ENCODE data around the gene POU2AF2. TPM values are rescaled to one million over a fixed set of nuclear protein-coding genes. Genes with fewer than 3 reads are reported as not detected.

POU2AF2 gene
- total RNA-seq, 1 experiment from 2014 or later: not detected

DNA sequence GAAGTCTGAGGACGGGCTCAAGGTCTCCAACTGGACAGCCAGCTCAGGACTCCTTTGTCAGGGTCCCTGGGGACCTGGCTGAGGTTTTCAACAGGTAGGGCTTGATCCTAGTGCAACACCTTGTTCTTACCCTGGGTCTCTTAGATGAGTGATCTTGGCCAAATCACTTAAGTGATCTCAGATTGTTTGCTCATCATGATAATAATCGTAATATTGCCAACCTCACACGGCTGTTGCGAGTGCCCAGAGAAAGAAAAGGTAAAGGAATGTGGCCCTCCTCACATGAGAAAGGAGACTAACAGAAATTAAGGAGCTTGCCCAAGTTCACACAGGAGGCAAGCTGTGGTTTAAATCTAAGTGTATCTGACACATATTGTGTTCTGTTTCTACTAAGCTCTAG is 81.3 kb downstream of the POU2AF2 start:
- H3K9me3 ChIP-seq (ENCODE audit: insufficient read depth, low read depth): no peaks in the 10 kb centered on the region
- ChIA-PET CTCF (interaction anchor here (0.6 to 1.3 kb wide), 2 partner anchors 117 to 119 kb away, joined by 3 read pairs; no protein-coding TSS in a partner anchor), POLR2A (ENCODE audit: unreplicated experiment) (interaction anchor here (0.5 kb wide), 1 partner anchor 23 kb away, joined by 3 read pairs; no protein-coding TSS in a partner anchor)
- peaks cover 54% of the 10 kb centered on the region for H3K4me1 ChIP-seq (replicated peaks; ENCODE audit: insufficient read depth)
- no peak overlapping the region for H3K4me2 ChIP-seq
- H3F3A ChIP-seq (ENCODE audit: insufficient read depth, low read depth): peaks cover 19% of the 10 kb centered on the region
- no peak overlapping the region for H3K27ac ChIP-seq
- H3K36me3 ChIP-seq (ENCODE audit: low read depth): no peaks in the 10 kb centered on the region
- DNase-seq: peak in 1 of 2 experiments; percentile 52
- no peak overlapping the region for H3K4me3 ChIP-seq
- H4K20me1 ChIP-seq (ENCODE audit: insufficient read depth): no peaks in the 10 kb centered on the region
- no peak overlapping the region for H2AFZ ChIP-seq
- H3K9me2 ChIP-seq (ENCODE audit: insufficient read depth): no peaks in the 10 kb centered on the region
- no TSS peak for BruUV-seq (replicated peaks)
- H3K27me3 ChIP-seq (ENCODE audit: insufficient read depth, low read depth): no peaks in the 10 kb centered on the region
- no peaks in the 10 kb centered on the region for H3K79me2 ChIP-seq (ENCODE audit: low read depth)
- TF ChIP-seq, protein P1, sequence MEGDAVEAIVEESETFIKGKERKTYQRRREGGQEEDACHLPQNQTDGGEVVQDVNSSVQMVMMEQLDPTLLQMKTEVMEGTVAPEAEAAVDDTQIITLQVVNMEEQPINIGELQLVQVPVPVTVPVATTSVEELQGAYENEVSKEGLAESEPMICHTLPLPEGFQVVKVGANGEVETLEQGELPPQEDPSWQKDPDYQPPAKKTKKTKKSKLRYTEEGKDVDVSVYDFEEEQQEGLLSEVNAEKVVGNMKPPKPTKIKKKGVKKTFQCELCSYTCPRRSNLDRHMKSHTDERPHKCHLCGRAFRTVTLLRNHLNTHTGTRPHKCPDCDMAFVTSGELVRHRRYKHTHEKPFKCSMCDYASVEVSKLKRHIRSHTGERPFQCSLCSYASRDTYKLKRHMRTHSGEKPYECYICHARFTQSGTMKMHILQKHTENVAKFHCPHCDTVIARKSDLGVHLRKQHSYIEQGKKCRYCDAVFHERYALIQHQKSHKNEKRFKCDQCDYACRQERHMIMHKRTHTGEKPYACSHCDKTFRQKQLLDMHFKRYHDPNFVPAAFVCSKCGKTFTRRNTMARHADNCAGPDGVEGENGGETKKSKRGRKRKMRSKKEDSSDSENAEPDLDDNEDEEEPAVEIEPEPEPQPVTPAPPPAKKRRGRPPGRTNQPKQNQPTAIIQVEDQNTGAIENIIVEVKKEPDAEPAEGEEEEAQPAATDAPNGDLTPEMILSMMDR (conservative IDR thresholded peaks at IDR 0.05): no peak
- no peak for TF ChIP-seq EZH2 (IDR thresholded peaks at IDR 0.05; ENCODE audit: low read depth)
- intact Hi-C loops (cut with micrococcal nuclease; ENCODE audit: unreplicated experiment): no loop called here

DNA sequence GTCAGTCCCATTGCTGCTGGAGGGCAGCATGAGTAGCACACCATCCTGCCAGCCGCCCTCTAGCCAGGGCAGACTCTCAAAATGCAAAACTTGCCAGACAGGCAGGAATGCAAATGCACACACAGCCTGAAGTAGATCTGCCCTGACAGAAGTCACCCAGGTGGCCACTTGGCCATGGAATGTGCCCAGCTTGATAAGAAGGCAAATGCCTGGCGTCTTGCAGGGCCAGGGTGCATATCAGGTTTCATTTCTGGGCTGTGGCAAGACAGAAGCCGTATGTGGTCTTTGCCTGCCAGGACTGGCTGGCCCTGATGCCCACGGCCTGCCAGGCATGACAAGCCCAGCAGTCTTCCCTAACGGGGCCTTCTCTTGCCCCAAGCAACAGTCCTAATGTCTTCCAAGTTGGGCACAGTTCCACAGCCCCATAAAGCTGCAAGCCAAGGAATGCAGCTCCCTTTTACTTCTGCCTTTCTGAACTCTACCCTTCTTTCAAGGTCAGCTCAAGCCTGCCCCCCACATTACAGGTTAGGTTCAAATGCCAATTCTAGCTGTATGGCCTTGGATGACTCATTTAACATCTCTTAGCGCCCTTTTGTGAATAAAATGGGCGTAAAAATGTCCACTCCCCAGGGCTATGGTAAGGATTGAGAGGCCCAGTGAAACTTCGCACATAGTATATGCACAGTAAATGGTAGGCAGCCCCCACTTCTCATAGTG is 82.5 kb downstream of the POU2AF2 start:
- Histone ChIP-seq H3K36me3 (ENCODE audit: low read depth) (no peaks in the 10 kb centered on the region), H3K27ac (peak overlapping the region; percentile 35), H2AFZ (no peak overlapping the region; the same call in 1 of the 2 replicates), H3K4me1 (replicated peaks; ENCODE audit: insufficient read depth) (peaks cover 61% of the 10 kb centered on the region), H3K79me2 (ENCODE audit: low read depth) (no peaks in the 10 kb centered on the region), H3K4me3 (no peak overlapping the region), H3K4me2 (peak overlapping the region; percentile 29), H3K9me2 (ENCODE audit: insufficient read depth) (no peaks in the 10 kb centered on the region), H3F3A (ENCODE audit: insufficient read depth, low read depth) (peaks cover 27% of the 10 kb centered on the region), H4K20me1 (ENCODE audit: insufficient read depth) (no peaks in the 10 kb centered on the region), H3K27me3 (ENCODE audit: insufficient read depth, low read depth) (no peaks in the 10 kb centered on the region), H3K9me3 (ENCODE audit: insufficient read depth, low read depth) (no peaks in the 10 kb centered on the region)
- CTCF ChIA-PET: interaction anchor here (0.6 to 1.3 kb wide), 4 partner anchors 118 to 920 kb away, joined by 3 read pairs; no protein-coding TSS in a partner anchor
- peak; percentile 91 to 99 for DNase-seq
- BruUV-seq (replicated peaks): no TSS peak
- POLR2A ChIA-PET (ENCODE audit: unreplicated experiment): interaction anchor here (0.8 kb wide), 1 partner anchor 24 kb away, joined by 3 read pairs; no protein-coding TSS in a partner anchor
- intact Hi-C loops (cut with micrococcal nuclease; ENCODE audit: unreplicated experiment): loop anchor here (1.0 kb wide), 2 partner anchors 25 to 29 kb away; no protein-coding TSS in a partner anchor
- TF ChIP-seq EZH2 (IDR thresholded peaks at IDR 0.05; ENCODE audit: low read depth): no peak
- TF ChIP-seq, protein P1 (conservative IDR thresholded peaks at IDR 0.05): no peak

DNA sequence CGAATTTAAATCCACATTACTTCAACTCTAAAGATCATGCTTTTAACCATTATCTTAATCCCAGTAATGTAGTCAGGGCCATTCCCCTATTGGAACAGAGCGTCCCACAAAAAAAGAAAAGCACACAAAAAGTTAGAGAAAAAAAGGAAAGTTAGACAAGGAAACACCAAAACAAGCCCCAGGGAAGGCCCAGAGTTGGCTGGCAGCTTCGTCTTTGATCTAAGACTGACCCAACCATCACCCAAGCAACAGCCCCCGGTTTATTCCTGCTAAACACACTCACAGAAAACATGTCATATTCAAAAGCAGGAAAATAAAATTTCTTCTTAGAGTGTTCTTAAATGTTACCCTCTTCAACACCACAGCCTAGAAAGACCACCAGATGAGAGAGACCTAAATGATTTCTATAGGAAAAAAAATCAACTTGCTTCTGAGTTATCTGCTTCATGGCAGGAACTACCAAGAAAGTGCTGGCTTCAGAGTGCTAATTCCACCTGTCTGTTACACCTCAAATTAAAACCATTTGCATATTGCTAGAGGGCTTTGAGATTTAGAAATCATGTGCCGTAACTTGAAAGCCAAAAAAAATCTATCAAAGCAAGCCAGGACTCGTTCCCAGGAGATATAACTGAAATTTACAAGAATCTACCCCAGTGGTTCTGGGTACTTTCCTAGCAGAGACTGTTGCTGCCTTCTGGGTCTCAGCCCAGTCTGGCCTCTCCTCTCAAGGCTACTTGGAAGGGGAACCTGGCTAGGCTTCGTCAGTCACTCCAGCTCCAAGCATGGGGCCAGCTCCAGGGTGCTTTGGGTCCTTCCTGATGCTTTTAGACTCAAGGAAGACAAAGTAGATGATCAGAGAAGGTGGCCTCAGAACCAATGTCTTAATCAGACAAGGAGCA is 84.0 kb downstream of the POU2AF2 start:
- CTCF ChIA-PET: no interaction called here
- no peaks in the 10 kb centered on the region for H3K9me2 ChIP-seq (ENCODE audit: insufficient read depth)

More for the DNA sequence above, 84.0 kb downstream of the POU2AF2 start:
- no peak overlapping the region for H3K4me3 ChIP-seq
- H3K27me3 ChIP-seq (ENCODE audit: insufficient read depth, low read depth): no peaks in the 10 kb centered on the region
- H3K36me3 ChIP-seq (ENCODE audit: low read depth): no peaks in the 10 kb centered on the region
- POLR2A ChIA-PET (ENCODE audit: unreplicated experiment): no interaction called here
- TF ChIP-seq, protein P1 (conservative IDR thresholded peaks at IDR 0.05): no peak
- TF ChIP-seq EZH2 (IDR thresholded peaks at IDR 0.05; ENCODE audit: low read depth): no peak
- intact Hi-C loops (cut with micrococcal nuclease; ENCODE audit: unreplicated experiment): no loop called here
- no TSS peak for BruUV-seq (replicated peaks)
- H3K4me2 ChIP-seq: no peak overlapping the region
- H2AFZ ChIP-seq: no peak overlapping the region
- DNase-seq: no peak
- no peaks in the 10 kb centered on the region for H3K9me3 ChIP-seq (ENCODE audit: insufficient read depth, low read depth)
- no peak overlapping the region for H3K27ac ChIP-seq
- no peaks in the 10 kb centered on the region for H3K79me2 ChIP-seq (ENCODE audit: low read depth)
- peaks cover 27% of the 10 kb centered on the region for H3F3A ChIP-seq (ENCODE audit: insufficient read depth, low read depth)
- H3K4me1 ChIP-seq (replicated peaks; ENCODE audit: insufficient read depth): peaks cover 66% of the 10 kb centered on the region
- no peaks in the 10 kb centered on the region for H4K20me1 ChIP-seq (ENCODE audit: insufficient read depth)
